Measurements from ENCODE around the gene VCP. TPM values are rescaled to one million over a fixed set of nuclear protein-coding genes. Genes with fewer than 3 reads are reported as not detected.

Gene VCP
- total RNA-seq, 1 donor, result 267 TPM

- no peaks in the 10 kb centered on the region for H3K36me3 ChIP-seq (ENCODE audit: insufficient read depth, low read length)
- peaks cover 3% of the 10 kb centered on the region for H4K20me1 ChIP-seq (ENCODE audit: insufficient read depth, low read length)
- no peaks in the 10 kb centered on the region for H3K27me3 ChIP-seq (ENCODE audit: insufficient read depth, low read length)
- DNase-seq (ENCODE audit: insufficient read length, low spot score, missing footprints), result peak; percentile 96
- no peaks in the 10 kb centered on the region for H3K9me3 ChIP-seq (ENCODE audit: low read depth, low read length)
- no peak for TF ChIP-seq CTCF (IDR thresholded peaks at IDR 0.05; ENCODE audit: extremely low read depth, low read depth, low read length)
- H3K4me2 ChIP-seq (ENCODE audit: insufficient read depth, low read length), result peak within 1 kb of the TSS; percentile 89
- peak within 1 kb of the TSS; percentile 90 for H3K4me3 ChIP-seq (ENCODE audit: insufficient read depth, low read length)
- H3K27ac ChIP-seq (ENCODE audit: low read depth, low read length), result peak within 1 kb of the TSS; percentile 91
- H3K79me2 ChIP-seq (ENCODE audit: insufficient read depth, low read length), result peaks cover 17% of the 10 kb centered on the region
- H2AFZ ChIP-seq (ENCODE audit: low read length), result peak within 1 kb of the TSS; percentile 90
- peaks cover 47% of the 10 kb centered on the region for H3K4me1 ChIP-seq (ENCODE audit: insufficient read depth, low read length)
Measured at GRCh38 chr9:35115680-35116538, 43.5 kb upstream of the VCP start, which contains the start of gene ATOSB. ATOSB (minus strand) TSS chr9:35115862; CDS start chr9:35108274, 7,588 bp downstream.

DNA sequence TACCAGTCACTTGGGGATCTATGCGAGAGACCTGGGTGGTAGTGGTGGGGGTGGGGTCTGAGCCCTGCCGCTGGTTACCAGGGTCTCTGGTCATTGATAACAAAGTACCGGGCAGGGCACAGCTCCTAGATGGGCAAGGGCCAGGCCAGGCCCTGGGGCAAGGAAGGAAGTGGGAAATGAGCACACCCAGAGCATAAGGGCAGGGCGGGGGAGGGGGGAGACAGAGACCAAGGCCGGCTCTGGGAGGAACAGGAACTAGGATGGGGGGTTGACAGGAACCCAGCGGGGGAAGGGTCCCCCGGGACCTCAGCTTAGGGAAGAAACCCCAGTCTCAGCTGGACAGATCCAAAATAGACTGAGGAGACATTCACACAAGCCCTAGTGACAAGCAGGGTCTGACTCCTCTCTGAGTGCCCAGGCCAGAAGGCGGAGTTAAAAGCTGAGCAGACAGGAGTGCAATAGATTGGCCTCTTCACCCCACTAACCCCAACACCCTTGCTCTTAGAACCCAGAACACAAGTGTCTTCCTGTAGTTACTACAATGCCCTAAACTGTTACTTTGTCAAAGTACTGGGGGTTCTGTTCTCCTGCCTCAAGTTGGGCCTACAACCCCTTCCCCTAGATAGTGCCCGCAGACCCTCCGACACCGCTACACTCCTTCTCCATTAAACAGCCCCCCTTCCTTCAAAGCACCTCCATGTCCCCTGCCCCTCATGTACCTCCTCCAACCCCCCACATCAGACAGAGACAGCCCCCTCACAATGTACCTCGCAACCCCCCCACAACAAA lies 42.6 kb upstream of the VCP start:
- peak overlapping the region; percentile 91 for H3K27ac ChIP-seq (ENCODE audit: low read depth, low read length)
- peaks cover 56% of the 10 kb centered on the region for H3K4me1 ChIP-seq (ENCODE audit: insufficient read depth, low read length)
- H3K4me2 ChIP-seq (ENCODE audit: insufficient read depth, low read length), result peak overlapping the region; percentile 89
- H4K20me1 ChIP-seq (ENCODE audit: insufficient read depth, low read length), result peaks cover 6% of the 10 kb centered on the region
- no peaks in the 10 kb centered on the region for H3K27me3 ChIP-seq (ENCODE audit: insufficient read depth, low read length)
- H3K79me2 ChIP-seq (ENCODE audit: insufficient read depth, low read length), result peaks cover 26% of the 10 kb centered on the region
- H3K36me3 ChIP-seq (ENCODE audit: insufficient read depth, low read length), result no peaks in the 10 kb centered on the region
- DNase-seq (ENCODE audit: insufficient read length, low spot score, missing footprints), result peak; percentile 89
- no peak for TF ChIP-seq CTCF (IDR thresholded peaks at IDR 0.05; ENCODE audit: extremely low read depth, low read depth, low read length)
- H3K4me3 ChIP-seq (ENCODE audit: insufficient read depth, low read length), result peak overlapping the region; percentile 90
- H3K9me3 ChIP-seq (ENCODE audit: low read depth, low read length), result no peaks in the 10 kb centered on the region
- peak overlapping the region; percentile 90 for H2AFZ ChIP-seq (ENCODE audit: low read length)

GRCh38 chr9:35114113-35114839 lies 41.9 kb upstream of the VCP start:
- H3K27ac ChIP-seq (ENCODE audit: low read depth, low read length), result peak overlapping the region; percentile 91
- H3K36me3 ChIP-seq (ENCODE audit: insufficient read depth, low read length), result peaks cover 3% of the 10 kb centered on the region
- peaks cover 60% of the 10 kb centered on the region for H3K4me1 ChIP-seq (ENCODE audit: insufficient read depth, low read length)
- peaks cover 12% of the 10 kb centered on the region for H4K20me1 ChIP-seq (ENCODE audit: insufficient read depth, low read length)
- peak; percentile 98 for DNase-seq (ENCODE audit: insufficient read length, low spot score, missing footprints)
- peak overlapping the region; percentile 89 for H3K4me2 ChIP-seq (ENCODE audit: insufficient read depth, low read length)
- H3K9me3 ChIP-seq (ENCODE audit: low read depth, low read length), result no peaks in the 10 kb centered on the region
- peak overlapping the region; percentile 90 for H3K4me3 ChIP-seq (ENCODE audit: insufficient read depth, low read length)
- TF ChIP-seq CTCF (IDR thresholded peaks at IDR 0.05; ENCODE audit: extremely low read depth, low read depth, low read length), result no peak
- no peaks in the 10 kb centered on the region for H3K27me3 ChIP-seq (ENCODE audit: insufficient read depth, low read length)
- peaks cover 34% of the 10 kb centered on the region for H3K79me2 ChIP-seq (ENCODE audit: insufficient read depth, low read length)
- H2AFZ ChIP-seq (ENCODE audit: low read length), result peak overlapping the region; percentile 63

All from osteoblast (primary cell).